ENCODE data around the gene NCOR2. TPM values are rescaled to one million over a fixed set of nuclear protein-coding genes. Genes with fewer than 3 reads are reported as not detected.
A peak's percentile ranks its signal among the peaks of the same experiment; 100 is the strongest.

Gene NCOR2
- total RNA-seq, 1 donor from 2014 or later = 20.3 TPM

GRCh38 chr12:124611559-124612409 is 44.4 kb upstream of the NCOR2 start:
- TF ChIP-seq, protein P1, sequence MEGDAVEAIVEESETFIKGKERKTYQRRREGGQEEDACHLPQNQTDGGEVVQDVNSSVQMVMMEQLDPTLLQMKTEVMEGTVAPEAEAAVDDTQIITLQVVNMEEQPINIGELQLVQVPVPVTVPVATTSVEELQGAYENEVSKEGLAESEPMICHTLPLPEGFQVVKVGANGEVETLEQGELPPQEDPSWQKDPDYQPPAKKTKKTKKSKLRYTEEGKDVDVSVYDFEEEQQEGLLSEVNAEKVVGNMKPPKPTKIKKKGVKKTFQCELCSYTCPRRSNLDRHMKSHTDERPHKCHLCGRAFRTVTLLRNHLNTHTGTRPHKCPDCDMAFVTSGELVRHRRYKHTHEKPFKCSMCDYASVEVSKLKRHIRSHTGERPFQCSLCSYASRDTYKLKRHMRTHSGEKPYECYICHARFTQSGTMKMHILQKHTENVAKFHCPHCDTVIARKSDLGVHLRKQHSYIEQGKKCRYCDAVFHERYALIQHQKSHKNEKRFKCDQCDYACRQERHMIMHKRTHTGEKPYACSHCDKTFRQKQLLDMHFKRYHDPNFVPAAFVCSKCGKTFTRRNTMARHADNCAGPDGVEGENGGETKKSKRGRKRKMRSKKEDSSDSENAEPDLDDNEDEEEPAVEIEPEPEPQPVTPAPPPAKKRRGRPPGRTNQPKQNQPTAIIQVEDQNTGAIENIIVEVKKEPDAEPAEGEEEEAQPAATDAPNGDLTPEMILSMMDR (IDR thresholded peaks at IDR 0.05; ENCODE audit: insufficient read depth, low read length, severe bottlenecking) = no peak
- no peak for DNase-seq (ENCODE audit: low read depth)
- Histone ChIP-seq H3K4me3 (ENCODE audit: low read depth, low read length) (no peak overlapping the region), H3K36me3 (ENCODE audit: control insufficient read depth, insufficient read depth, low read length) (no peaks in the 10 kb centered on the region), H3K27me3 (ENCODE audit: control insufficient read depth, insufficient read depth, low read length) (peaks cover 7% of the 10 kb centered on the region)
- FAIRE-seq = peak; percentile 47

DNA sequence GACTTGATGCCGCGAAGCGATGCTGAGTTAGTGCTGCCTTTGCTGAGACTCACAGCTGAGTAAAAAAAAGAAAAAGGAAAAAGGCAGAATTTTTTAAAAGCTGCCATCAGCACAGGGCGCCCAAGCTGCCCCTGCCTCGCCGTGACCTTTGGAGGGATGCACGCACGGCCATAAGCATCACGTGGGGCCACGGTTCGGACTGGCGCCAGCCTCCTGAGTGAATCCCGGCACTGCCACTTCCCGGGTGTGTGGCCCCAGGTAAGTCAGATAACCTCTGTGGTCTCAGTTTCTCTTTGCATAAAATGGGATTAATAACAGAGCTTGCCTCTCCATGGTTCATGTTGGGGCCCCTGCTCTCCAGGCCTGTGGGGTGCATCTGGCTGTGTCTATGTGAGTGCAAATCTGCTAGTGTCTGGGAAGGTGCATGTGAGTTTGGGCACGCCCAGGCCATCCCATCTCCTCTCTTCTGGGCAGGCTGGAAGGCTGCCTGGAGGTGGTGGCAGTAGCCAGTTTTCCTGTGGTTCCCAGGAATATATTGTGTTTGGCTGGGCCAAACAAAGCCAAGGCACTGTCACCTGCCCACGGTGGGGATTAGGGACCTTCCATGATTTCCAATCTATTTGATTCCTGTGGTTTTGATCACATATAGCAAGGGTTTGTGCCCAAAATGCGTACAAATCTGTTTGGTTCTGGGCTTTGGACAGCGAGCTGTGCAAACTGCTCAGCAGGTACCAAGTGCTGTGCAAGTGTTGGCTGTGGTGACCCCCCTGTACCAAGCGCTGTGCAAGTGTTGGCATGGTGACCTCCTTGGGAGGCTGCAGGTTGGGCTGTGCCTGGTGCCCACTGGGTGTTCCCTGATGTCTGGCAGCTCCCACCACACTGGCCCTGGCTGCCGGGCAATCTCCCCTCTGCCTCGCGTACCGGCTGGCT is 43.5 kb upstream of the NCOR2 start:
- no peak for DNase-seq (ENCODE audit: low read depth)
- Histone ChIP-seq H3K4me3 (ENCODE audit: low read depth, low read length) (no peak overlapping the region), H3K36me3 (ENCODE audit: control insufficient read depth, insufficient read depth, low read length) (no peaks in the 10 kb centered on the region), H3K27me3 (ENCODE audit: control insufficient read depth, insufficient read depth, low read length) (peaks cover 7% of the 10 kb centered on the region)
- no peak for FAIRE-seq
- TF ChIP-seq, protein P1 (IDR thresholded peaks at IDR 0.05; ENCODE audit: insufficient read depth, low read length, severe bottlenecking) = no peak

DNA sequence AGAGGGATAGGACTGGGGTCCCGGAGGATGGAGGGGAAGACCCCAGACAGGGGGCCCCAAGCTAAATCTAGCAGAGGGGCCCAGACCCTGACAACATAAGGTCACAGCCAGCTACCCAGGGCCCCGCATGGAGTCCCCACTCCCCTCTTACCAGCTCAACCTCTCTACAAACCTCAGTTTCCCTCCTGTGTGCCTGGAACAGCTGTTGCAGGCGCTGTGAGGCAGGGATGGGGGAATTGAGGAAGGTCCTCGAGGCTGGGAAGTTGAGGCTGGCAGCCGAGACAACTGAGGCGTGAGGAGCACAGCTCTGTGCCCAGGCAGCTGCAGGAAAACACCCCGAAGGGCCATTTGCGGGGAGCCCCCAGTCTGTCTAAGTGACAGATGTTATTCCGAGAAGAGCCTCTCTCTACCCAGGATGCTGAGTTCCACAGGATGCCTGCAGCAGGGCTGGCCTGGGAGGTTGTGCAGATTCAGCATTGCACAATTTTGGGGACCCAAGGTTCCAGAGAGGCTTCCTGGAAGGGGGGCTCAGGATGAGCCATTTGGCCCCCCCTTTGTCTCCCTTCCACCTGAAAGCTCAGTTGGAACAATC is 42.7 kb upstream of the NCOR2 start:
- TF ChIP-seq, protein P1 (IDR thresholded peaks at IDR 0.05; ENCODE audit: insufficient read depth, low read length, severe bottlenecking) = no peak
- no peak for DNase-seq (ENCODE audit: low read depth)
- Histone ChIP-seq H3K27me3 (ENCODE audit: control insufficient read depth, insufficient read depth, low read length) (peaks cover 7% of the 10 kb centered on the region), H3K36me3 (ENCODE audit: control insufficient read depth, insufficient read depth, low read length) (no peaks in the 10 kb centered on the region), H3K4me3 (ENCODE audit: low read depth, low read length) (no peak overlapping the region)
- FAIRE-seq = no peak

- FAIRE-seq = no peak
- Histone ChIP-seq H3K27me3 (ENCODE audit: control insufficient read depth, insufficient read depth, low read length) (peaks cover 7% of the 10 kb centered on the region), H3K4me3 (ENCODE audit: low read depth, low read length) (no peak overlapping the region), H3K36me3 (ENCODE audit: control insufficient read depth, insufficient read depth, low read length) (no peaks in the 10 kb centered on the region)
- DNase-seq (ENCODE audit: low read depth) = peak; percentile 74
- TF ChIP-seq, protein P1 (IDR thresholded peaks at IDR 0.05; ENCODE audit: insufficient read depth, low read length, severe bottlenecking) = no peak
These were observed 41.9 kb upstream of the NCOR2 start for GRCh38 chr12:124609041-124609989.

DNA sequence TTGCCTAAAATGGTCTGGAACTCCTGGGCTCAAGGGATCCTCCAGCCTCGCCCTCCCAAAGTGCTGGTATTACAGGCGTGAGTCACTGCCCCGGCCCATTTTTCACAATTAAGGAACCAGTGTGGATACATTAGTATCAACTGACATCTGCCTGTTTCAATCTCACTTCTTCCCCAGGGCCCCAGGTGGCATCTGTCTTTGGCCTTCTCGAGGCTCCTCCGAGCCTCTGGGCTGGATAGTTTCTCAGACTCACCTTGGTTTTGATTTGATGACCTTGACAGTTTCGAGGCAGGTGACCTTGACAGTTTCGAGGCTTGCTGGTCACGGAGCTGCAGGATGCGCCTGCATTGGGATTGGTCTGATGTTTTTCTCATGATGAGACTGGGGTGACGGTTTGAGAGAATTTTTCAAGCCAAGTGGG is 41.0 kb upstream of the NCOR2 start:
- no peak overlapping the region for H3K4me3 ChIP-seq (ENCODE audit: low read depth, low read length)
- no peaks in the 10 kb centered on the region for H3K36me3 ChIP-seq (ENCODE audit: control insufficient read depth, insufficient read depth, low read length)
- peak; percentile 39 for DNase-seq (ENCODE audit: low read depth)
- FAIRE-seq = no peak
- H3K27me3 ChIP-seq (ENCODE audit: control insufficient read depth, insufficient read depth, low read length) = peaks cover 7% of the 10 kb centered on the region
- TF ChIP-seq, protein P1 (IDR thresholded peaks at IDR 0.05; ENCODE audit: insufficient read depth, low read length, severe bottlenecking) = no peak

Measured in bronchial epithelial cell (primary cell).